ENCODE measurements around the gene CXCL11.

DNA sequence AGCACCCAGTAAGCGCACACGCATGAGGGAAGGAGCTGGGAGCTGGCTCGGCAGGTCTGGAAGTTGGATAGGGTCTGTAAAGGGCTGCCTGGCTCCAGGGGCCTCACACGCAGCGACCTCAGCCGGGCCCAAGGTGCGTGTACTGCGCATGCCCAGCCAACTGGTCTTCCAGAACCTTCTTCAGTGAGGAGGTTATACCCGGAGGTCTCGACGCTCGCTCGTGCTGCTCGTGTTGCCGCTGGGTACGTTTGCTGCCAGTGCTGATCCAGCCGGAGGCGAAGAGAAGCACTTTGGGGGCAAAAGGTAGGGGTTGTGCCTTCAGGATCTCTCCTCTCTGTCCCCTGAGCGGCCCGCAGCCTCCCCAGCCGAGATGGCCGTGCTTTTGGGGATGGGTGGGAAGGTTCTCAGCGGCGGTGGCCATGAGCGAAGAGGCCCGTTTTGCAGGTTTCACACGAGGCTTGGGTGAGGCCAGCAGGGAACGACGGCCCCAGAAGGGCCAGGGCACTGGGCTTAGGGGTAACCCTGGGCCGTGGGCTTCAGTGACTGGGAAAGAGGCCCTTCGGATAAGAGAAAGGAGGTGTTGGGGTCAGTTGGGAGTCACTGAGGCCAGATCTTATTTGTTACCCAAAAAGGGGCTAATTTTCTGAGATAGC is 24.7 kb downstream of the CXCL11 start:
- no peak for TF ChIP-seq SNAI2 (CRISPR knock-in tag; IDR thresholded peaks at IDR 0.05)
- TF ChIP-seq OSR1 (CRISPR knock-in tag; IDR thresholded peaks at IDR 0.05): no peak
- no peak for TF ChIP-seq CSDC2 (CRISPR knock-in tag; IDR thresholded peaks at IDR 0.05)
- no peak for TF ChIP-seq RARB (CRISPR knock-in tag; IDR thresholded peaks at IDR 0.05)
- TF ChIP-seq TCF4 (CRISPR knock-in tag; IDR thresholded peaks at IDR 0.05; ENCODE audit: borderline replicate concordance): no peak
- no peak for TF ChIP-seq ZFP3 (CRISPR knock-in tag; IDR thresholded peaks at IDR 0.05)
- TF ChIP-seq, protein P1, sequence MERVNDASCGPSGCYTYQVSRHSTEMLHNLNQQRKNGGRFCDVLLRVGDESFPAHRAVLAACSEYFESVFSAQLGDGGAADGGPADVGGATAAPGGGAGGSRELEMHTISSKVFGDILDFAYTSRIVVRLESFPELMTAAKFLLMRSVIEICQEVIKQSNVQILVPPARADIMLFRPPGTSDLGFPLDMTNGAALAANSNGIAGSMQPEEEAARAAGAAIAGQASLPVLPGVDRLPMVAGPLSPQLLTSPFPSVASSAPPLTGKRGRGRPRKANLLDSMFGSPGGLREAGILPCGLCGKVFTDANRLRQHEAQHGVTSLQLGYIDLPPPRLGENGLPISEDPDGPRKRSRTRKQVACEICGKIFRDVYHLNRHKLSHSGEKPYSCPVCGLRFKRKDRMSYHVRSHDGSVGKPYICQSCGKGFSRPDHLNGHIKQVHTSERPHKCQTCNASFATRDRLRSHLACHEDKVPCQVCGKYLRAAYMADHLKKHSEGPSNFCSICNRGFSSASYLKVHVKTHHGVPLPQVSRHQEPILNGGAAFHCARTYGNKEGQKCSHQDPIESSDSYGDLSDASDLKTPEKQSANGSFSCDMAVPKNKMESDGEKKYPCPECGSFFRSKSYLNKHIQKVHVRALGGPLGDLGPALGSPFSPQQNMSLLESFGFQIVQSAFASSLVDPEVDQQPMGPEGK (CRISPR knock-in tag; IDR thresholded peaks at IDR 0.05; ENCODE audit: borderline replicate concordance): no peak
